ENCODE data around the gene LAMB2.
A peak's percentile ranks its signal among the peaks of the same experiment; 100 is the strongest.

Gene LAMB2

GRCh38 chr3:49093853-49094767 lies 38.7 kb downstream of the LAMB2 start, which contains the start of gene QRICH1:
QRICH1 (minus strand) TSS chr3:49094071; CDS start chr3:49077017, 17,054 bp downstream.
- DNase-seq (ENCODE audit: low read depth, low spot score): peak; percentile 96
- peak within 1 kb of the TSS; percentile 100 for H3K4me3 ChIP-seq (ENCODE audit: low read length)

DNA sequence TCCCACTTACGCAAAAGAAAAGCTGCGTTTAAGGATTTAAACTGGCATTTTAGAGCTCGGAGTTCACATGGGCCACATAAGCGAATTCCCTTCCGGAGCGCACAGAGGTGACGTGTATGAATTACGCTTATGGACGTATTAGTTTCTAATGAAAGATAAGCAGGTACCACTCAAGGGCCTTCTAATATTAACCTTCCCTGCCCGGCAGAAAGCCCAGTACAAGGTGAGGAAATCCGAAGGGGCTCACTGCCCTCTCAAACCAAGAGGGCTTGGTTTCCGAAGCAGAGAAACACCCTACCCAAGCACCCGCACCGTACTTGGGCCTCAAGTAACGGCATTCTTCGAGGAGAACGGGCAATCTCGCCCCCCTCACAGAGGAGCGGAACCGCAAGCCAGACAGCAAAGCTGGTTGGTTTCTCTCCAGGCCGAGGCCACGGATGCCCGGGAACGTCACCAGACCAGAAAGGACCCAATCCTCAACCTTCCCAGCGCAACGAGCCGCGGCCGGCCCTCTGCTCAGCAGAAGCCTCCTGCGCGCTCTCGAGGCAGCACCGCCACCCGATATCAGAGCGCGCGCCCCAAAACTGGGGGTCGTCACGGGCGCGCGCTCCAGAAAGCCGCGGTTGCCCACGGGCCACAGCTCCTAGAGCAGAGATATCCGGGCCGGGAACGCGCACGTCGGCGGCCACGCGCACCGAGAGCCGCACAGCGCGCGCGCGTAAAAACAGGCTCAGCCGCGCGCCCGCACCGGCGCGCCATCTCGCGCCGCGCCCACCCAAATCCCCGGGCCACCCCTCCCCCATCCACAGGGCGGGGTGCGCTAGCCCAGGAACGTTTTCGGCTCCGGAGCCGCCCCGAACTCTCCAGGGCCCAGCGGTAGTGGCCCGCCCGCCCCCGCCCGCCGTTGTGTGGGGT lies 39.7 kb downstream of the LAMB2 start:
- peak overlapping the region; percentile 100 for H3K4me3 ChIP-seq (ENCODE audit: low read length)
- DNase-seq (ENCODE audit: low read depth, low spot score): peak; percentile 83

DNA sequence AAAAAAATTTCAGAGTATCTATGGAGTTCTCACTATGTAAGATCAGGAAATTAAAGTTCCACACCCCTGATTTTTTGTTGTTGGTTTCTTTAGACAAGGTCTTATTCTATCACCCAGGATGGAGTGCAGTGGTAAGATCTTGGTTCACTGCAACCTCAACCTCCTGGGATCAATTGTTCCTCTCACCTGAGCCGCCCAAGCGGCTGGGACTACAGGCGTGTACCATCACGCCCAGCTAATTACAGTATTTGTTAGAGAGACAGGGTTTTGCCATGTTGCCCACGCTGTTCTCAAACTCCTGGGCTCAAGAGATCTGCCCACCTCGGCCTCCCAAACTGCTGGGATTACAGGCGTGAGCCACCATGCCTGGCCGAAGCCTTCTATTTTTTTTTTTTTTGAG lies 51.4 kb downstream of the LAMB2 start:
- DNase-seq (ENCODE audit: low read depth, low spot score): no peak

GRCh38 chr3:49079270-49079669 lies 53.6 kb downstream of the LAMB2 start:
- no peak overlapping the region for H3K4me3 ChIP-seq (ENCODE audit: low read length)
- DNase-seq (ENCODE audit: low read depth, low spot score): no peak

More for the DNA sequence above, 51.4 kb downstream of the LAMB2 start:
- H3K4me3 ChIP-seq (ENCODE audit: low read length): no peak overlapping the region

GRCh38 chr3:49076646-49077045 lies 56.2 kb downstream of the LAMB2 start:
- H3K4me3 ChIP-seq (ENCODE audit: low read length): no peak overlapping the region
- DNase-seq (ENCODE audit: low read depth, low spot score): no peak

DNA sequence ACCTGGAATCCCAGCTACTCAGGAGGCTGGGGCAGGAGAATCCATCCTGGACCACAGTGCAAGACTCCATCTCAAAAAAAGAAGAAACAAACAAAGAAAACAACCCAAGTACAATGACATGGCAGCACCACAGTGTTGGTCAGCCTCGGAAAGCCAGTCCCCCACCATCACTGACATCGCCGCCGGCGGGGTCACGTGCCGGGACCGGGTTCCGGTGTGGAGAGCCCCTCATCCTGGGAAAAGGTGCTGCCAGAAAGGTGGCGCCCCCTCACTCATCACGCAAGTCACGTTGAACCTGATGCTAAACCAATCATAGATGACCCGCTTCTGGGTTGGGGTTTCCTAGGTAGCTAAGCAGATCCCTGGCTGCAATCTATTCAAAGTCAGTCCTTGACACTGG lies 56.7 kb downstream of the LAMB2 start:
- no peak overlapping the region for H3K4me3 ChIP-seq (ENCODE audit: low read length)
- DNase-seq (ENCODE audit: low read depth, low spot score): no peak

Data from Jurkat, Clone E6-1 (cell line).